Measurements from ENCODE around the gene GPATCH3.
"Not testable (repeated sequence)": the region's sequence is repeated elsewhere in the genome, so short reads cannot be mapped to it uniquely, and the experiment has no call there.

The GPATCH3 gene, protein sequence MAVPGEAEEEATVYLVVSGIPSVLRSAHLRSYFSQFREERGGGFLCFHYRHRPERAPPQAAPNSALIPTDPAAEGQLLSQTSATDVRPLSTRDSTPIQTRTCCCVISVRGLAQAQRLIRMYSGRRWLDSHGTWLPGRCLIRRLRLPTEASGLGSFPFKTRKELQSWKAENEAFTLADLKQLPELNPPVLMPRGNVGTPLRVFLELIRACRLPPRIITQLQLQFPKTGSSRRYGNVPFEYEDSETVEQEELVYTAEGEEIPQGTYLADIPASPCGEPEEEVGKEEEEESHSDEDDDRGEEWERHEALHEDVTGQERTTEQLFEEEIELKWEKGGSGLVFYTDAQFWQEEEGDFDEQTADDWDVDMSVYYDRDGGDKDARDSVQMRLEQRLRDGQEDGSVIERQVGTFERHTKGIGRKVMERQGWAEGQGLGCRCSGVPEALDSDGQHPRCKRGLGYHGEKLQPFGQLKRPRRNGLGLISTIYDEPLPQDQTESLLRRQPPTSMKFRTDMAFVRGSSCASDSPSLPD

DNA sequence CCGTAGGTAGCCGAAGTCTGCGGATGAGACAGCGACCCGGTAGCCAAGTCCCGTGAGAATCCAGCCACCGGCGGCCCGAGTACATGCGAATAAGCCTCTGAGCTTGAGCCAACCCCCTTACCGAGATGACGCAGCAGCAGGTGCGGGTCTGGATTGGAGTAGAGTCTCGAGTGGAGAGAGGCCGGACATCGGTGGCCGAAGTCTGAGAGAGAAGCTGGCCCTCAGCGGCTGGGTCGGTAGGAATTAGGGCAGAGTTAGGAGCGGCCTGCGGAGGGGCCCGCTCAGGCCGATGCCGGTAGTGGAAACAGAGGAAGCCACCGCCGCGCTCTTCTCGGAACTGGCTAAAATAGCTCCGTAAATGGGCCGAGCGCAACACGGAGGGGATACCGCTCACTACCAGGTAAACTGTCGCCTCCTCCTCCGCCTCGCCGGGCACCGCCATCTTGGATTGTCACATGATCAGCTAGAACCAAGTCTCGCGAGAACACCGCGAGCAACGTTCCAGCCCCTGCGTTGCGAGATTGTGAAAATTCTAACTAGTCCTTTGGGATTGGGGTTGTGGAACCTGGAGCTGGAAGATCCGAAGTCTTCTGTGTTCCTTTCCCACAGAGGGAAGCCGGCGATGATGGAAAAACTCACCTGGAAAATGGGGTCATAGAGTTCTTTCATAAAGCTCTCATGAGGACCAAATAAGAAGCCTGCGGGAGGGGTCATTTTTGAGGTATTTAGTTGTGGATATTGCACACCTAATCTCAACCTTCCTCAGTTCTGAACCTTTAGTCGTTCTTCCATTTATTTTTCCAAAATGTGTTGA, at the start of gene GPATCH3:
Gene GPATCH3 (minus strand): TSS at position 467 of the 814 bp plus-strand sequence. CDS start 25 bp downstream, at position 442.
- ATAC-seq = peak; percentile 95
- no peaks in the 10 kb centered on the region for H3K9me3 Mint-ChIP-seq
- peak within 1 kb of the TSS; percentile 92 to 94 for H3K4me3 Mint-ChIP-seq
- H3K27me3 Mint-ChIP-seq = no peaks in the 10 kb centered on the region
- H3K27ac Mint-ChIP-seq = peak within 1 kb of the TSS; percentile 98 to 99
- H3K4me1 Mint-ChIP-seq = peaks cover 36% of the 10 kb centered on the region
- peak; percentile 80 to 88 for DNase-seq

DNA sequence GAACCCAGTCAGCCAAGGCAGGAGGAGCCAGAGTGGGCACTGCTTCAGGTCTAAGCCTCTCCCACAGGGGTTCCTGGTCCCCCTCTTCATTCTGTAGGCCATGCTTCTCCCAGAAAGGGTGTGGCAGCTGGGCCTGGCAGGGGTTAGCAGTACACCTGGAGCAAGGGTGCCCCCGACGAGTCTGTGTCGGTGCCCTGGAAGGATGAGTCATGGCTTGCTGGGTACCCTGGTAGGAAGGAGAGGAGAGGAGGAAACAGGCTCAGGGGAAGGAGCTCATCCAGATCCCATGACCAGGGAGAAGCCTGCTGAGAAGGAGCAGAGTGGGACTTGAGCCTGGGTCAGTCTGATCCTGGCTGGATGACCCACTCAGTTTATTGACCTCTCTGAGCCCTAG, 49.7 kb upstream of the GPATCH3 start:
- no peaks in the 10 kb centered on the region for H3K27me3 Mint-ChIP-seq
- H3K9me3 Mint-ChIP-seq = no peaks in the 10 kb centered on the region
- no peak overlapping the region for H3K4me3 Mint-ChIP-seq
- no peak overlapping the region for H3K27ac Mint-ChIP-seq
- peak; percentile 9 for ATAC-seq
- H3K4me1 Mint-ChIP-seq = no peaks in the 10 kb centered on the region
- no peak for DNase-seq

GRCh38 chr1:26949266-26949925, 49.1 kb upstream of the GPATCH3 start:
- Mint-ChIP-seq H3K27me3 (no peaks in the 10 kb centered on the region), H3K27ac (peak overlapping the region in 1 of 2 donors; percentile 50), H3K9me3 (no peaks in the 10 kb centered on the region), H3K4me1 (no peaks in the 10 kb centered on the region), H3K4me3 (no peak overlapping the region)
- no peak for DNase-seq
- ATAC-seq = peak; percentile 18

GRCh38 chr1:26948725-26949057, 48.4 kb upstream of the GPATCH3 start:
- not testable (repeated sequence) for H3K27me3 Mint-ChIP-seq, DNase-seq, H3K9me3 Mint-ChIP-seq, H3K4me3 Mint-ChIP-seq, H3K4me1 Mint-ChIP-seq, ATAC-seq
- peak overlapping the region in 1 of 2 donors; percentile 12 for H3K27ac Mint-ChIP-seq

DNA sequence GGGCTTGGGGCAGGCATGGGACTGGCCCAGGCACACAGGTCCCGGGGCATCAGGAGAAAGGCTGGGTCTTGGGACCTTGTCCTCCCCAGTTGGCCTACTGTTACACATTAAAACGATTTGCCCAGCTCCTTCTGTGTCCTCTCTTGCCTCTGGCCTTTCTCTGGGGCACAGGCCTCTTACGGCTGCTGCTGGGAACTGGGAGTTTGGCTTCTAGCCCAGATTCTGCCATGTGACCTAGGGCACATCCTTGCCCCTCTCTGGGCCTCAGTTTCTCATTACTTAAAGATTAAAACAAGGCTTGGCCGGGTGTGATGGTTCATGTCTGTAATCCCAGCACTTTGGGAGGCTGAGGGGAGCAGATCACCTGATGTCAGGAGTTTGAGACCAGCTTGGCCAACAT, 46.0 kb upstream of the GPATCH3 start:
- ATAC-seq (no peak), DNase-seq (no peak)
- Mint-ChIP-seq H3K4me3 (no peak overlapping the region), H3K4me1 (no peaks in the 10 kb centered on the region), H3K27ac (no peak overlapping the region), H3K9me3 (no peaks in the 10 kb centered on the region), H3K27me3 (no peaks in the 10 kb centered on the region)

GRCh38 chr1:26945728-26946127, 45.5 kb upstream of the GPATCH3 start:
- Mint-ChIP-seq H3K27ac (peak overlapping the region in 1 of 2 donors; percentile 38), H3K27me3 (no peaks in the 10 kb centered on the region), H3K4me1 (no peaks in the 10 kb centered on the region), H3K9me3 (no peaks in the 10 kb centered on the region), H3K4me3 (no peak overlapping the region)
- no peak for ATAC-seq
- DNase-seq = no peak

DNA sequence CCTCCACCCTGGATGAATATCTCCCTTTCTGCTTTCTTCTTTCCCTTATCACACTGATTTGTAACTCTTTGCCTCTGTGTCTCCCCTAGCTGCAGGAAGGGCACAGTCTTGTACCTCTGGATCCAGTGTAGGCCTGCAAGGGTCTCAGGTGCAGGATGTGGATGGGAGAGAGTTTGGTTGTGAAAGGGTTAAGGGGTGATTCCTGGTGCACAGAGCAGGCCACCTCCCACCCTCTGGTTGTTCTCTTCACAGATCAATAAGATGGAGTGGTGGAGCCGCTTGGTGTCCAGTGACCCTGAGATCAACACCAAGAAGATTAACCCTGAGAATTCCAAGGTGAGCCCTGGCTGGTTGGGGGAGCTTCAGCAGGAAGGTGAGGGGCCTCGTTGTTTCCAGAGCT, 44.9 kb upstream of the GPATCH3 start:
- no peak for ATAC-seq
- Mint-ChIP-seq H3K9me3 (no peaks in the 10 kb centered on the region), H3K4me3 (no peak overlapping the region), H3K27me3 (no peaks in the 10 kb centered on the region), H3K27ac (peak overlapping the region in 1 of 2 donors; percentile 20), H3K4me1 (no peaks in the 10 kb centered on the region)
- DNase-seq = no peak

DNA sequence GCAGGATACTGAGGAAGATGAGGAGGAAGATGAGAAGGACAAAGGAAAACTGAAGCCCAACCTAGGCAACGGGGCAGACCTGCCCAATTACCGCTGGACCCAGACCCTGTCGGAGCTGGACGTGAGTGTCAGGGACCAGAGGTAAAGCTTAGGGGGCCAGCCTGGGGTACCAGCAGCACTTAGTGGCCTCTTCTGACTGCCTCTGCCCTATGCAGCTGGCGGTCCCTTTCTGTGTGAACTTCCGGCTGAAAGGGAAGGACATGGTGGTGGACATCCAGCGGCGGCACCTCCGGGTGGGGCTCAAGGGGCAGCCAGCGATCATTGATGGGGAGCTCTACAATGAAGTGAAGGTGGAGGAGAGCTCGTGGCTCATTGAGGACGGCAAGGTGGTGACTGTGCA, 42.4 kb upstream of the GPATCH3 start:
- no peak overlapping the region for H3K4me3 Mint-ChIP-seq
- H3K27me3 Mint-ChIP-seq = no peaks in the 10 kb centered on the region
- no peaks in the 10 kb centered on the region for H3K9me3 Mint-ChIP-seq
- DNase-seq (no peak), ATAC-seq (no peak)
- H3K27ac Mint-ChIP-seq = no peak overlapping the region
- H3K4me1 Mint-ChIP-seq = no peaks in the 10 kb centered on the region

- ATAC-seq = no peak
- H3K4me3 Mint-ChIP-seq = no peak overlapping the region
- no peak for DNase-seq
These were observed 41.0 kb upstream of the GPATCH3 start for GRCh38 chr1:26941311-26941710.

GRCh38 chr1:26938659-26939025, 38.4 kb upstream of the GPATCH3 start:
- DNase-seq (no peak), ATAC-seq (no peak)
- Mint-ChIP-seq H3K9me3 (no peaks in the 10 kb centered on the region), H3K4me3 (no peak overlapping the region), H3K27ac (peak overlapping the region in 1 of 2 donors; percentile 52), H3K4me1 (no peaks in the 10 kb centered on the region), H3K27me3 (no peaks in the 10 kb centered on the region)

More at GRCh38 chr1:26941311-26941710, 41.0 kb upstream of the GPATCH3 start:
- no peaks in the 10 kb centered on the region for H3K9me3 Mint-ChIP-seq
- peak overlapping the region in 1 of 2 donors; percentile 63 for H3K27ac Mint-ChIP-seq
- H3K4me1 Mint-ChIP-seq = no peaks in the 10 kb centered on the region
- H3K27me3 Mint-ChIP-seq = no peaks in the 10 kb centered on the region

GRCh38 chr1:26938004-26938658, 37.9 kb upstream of the GPATCH3 start:
- ATAC-seq (no peak), DNase-seq (no peak)
- H3K27ac Mint-ChIP-seq = peak overlapping the region in 1 of 2 donors; percentile 74
- H3K9me3 Mint-ChIP-seq = no peaks in the 10 kb centered on the region
- H3K27me3 Mint-ChIP-seq = no peaks in the 10 kb centered on the region
- no peaks in the 10 kb centered on the region for H3K4me1 Mint-ChIP-seq
- no peak overlapping the region for H3K4me3 Mint-ChIP-seq

DNA sequence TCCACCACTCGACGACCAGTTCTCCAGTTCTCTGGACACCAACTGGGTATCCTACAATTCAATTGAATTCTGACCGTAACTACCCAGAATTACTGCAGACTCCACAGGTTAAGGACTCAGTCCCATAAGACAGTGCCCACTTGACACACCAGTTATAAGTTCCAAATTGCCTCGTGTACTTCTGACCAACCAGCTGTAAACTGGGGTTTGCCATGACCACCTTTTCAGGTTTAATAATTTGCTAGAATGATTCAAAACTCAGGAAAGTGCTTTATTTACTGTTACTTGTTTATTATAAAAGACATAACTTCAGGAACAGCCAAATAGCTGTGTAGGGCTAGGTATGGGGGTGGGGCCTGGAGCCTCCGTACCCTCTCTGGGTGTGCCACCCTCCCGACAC, 36.6 kb upstream of the GPATCH3 start:
- H3K27ac Mint-ChIP-seq = no peak overlapping the region
- no peak for DNase-seq
- no peaks in the 10 kb centered on the region for H3K4me1 Mint-ChIP-seq
- no peak for ATAC-seq
- no peaks in the 10 kb centered on the region for H3K9me3 Mint-ChIP-seq
- H3K4me3 Mint-ChIP-seq = no peak overlapping the region
- H3K27me3 Mint-ChIP-seq = no peaks in the 10 kb centered on the region

DNA sequence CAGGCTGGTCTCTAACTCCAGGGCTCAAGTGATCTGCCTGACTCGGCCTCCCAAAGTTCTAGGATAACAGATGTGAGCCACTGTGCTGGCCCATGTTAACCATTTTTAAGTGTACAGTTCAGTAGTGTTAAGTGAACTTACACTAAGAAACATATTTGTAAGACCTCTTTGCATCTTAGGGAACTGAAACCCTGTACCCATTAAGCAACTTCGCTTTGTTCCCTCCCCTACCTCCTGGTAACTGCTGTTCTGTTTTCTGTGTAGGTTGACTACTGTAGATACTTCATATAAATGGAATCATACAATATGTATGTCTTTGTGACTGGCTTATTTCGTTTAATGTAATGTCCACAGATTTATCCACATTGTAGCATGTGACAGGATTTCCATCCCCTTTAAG, 32.3 kb upstream of the GPATCH3 start:
- no peaks in the 10 kb centered on the region for H3K9me3 Mint-ChIP-seq
- no peak overlapping the region for H3K27ac Mint-ChIP-seq
- no peak overlapping the region for H3K4me3 Mint-ChIP-seq
- DNase-seq = no peak
- H3K27me3 Mint-ChIP-seq = no peaks in the 10 kb centered on the region
- H3K4me1 Mint-ChIP-seq = no peaks in the 10 kb centered on the region
- ATAC-seq = no peak

DNA sequence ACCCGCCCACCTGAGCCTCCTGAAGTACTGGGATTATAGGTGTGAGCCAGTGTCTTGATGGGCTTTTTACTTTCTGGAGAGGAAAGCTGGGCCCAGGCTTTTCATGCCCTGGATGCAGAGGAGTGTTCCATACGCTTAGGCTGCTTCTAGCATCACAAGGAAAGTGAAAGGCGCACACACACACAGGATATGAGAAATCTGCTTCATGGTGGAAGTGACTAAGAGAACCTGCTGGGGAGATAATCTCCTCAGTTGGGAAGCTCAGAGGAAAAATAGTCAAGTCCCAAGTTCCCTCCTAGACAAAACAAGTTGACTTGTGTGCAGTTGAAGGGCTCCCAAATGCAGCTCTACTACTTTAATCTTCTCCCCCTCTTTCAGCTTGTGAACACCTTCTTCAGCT, 23.4 kb upstream of the GPATCH3 start:
- no peak for ATAC-seq
- DNase-seq = no peak
- Mint-ChIP-seq H3K27me3 (no peaks in the 10 kb centered on the region), H3K27ac (peak overlapping the region in 1 of 2 donors; percentile 80), H3K9me3 (no peaks in the 10 kb centered on the region), H3K4me3 (peak overlapping the region; percentile 92), H3K4me1 (peaks cover 39% of the 10 kb centered on the region)

GRCh38 chr1:26922901-26923300, 22.6 kb upstream of the GPATCH3 start:
- H3K27me3 Mint-ChIP-seq = no peaks in the 10 kb centered on the region
- peak overlapping the region; percentile 91 to 93 for H3K27ac Mint-ChIP-seq
- DNase-seq (no peak), ATAC-seq (no peak)
- peak overlapping the region; percentile 92 for H3K4me3 Mint-ChIP-seq
- H3K9me3 Mint-ChIP-seq = no peaks in the 10 kb centered on the region
- H3K4me1 Mint-ChIP-seq = peaks cover 39% of the 10 kb centered on the region

All from stimulated activated naive CD8-positive, alpha-beta T cell treated with anti-CD3 and anti-CD28 coated beads, Interleukin-15, amount 100 ng/mL, for 72 hours (primary cell).